Osteoblast (primary cell): Measurements from ENCODE around the gene HNRNPA1. TPM values are rescaled to one million over a fixed set of nuclear protein-coding genes. Genes with fewer than 3 reads are reported as not detected.

ENCODE experiments used
- DNase-seq: peaks from one replicate; pipeline ENCODE4 v3.0.0; 2011; ENCODE audit warnings: low spot score, mixed read lengths; ENCODE audit not compliant: insufficient read length; ENCODE audit errors: missing footprints
- H2AFZ ChIP-seq: 2 replicates; pipeline ENCODE4 v1.6.0; 2011; ENCODE audit warnings: mild to moderate bottlenecking, low read length
- H3K27ac ChIP-seq: 2 replicates; pipeline ENCODE4 v1.5.1; 2011; ENCODE audit warnings: mild to moderate bottlenecking, low read depth, low read length, moderate library complexity
- H3K27me3 ChIP-seq: 2 replicates; pipeline ENCODE4 v1.6.0; 2012; ENCODE audit warnings: mild to moderate bottlenecking, control low read depth, inconsistent platforms, low read length, moderate library complexity; ENCODE audit not compliant: insufficient read depth
- H3K36me3 ChIP-seq: 2 replicates; pipeline ENCODE4 v1.5.1; 2011; ENCODE audit warnings: mild to moderate bottlenecking, low read length, control low read depth, moderate library complexity; ENCODE audit not compliant: insufficient read depth
- H3K4me1 ChIP-seq: 2 replicates; pipeline ENCODE4 v1.5.1; 2011; ENCODE audit warnings: mild to moderate bottlenecking, low read length, control low read depth, moderate library complexity; ENCODE audit not compliant: insufficient read depth
- H3K4me2 ChIP-seq: 2 replicates; pipeline ENCODE4 v1.6.0; 2011; ENCODE audit warnings: mild to moderate bottlenecking, low read length; ENCODE audit not compliant: insufficient read depth
- H3K4me3 ChIP-seq: fragments of 200-600 bp; sonication (generic); 3 replicates; pipeline ENCODE4 v1.5.1; 2012; ENCODE audit warnings: mild to moderate bottlenecking, low read length, inconsistent platforms; ENCODE audit not compliant: insufficient read depth
- H3K79me2 ChIP-seq: 2 replicates; pipeline ENCODE4 v1.6.0; 2012; ENCODE audit warnings: mild to moderate bottlenecking, low read length, control low read depth, inconsistent platforms; ENCODE audit not compliant: insufficient read depth
- H3K9me3 ChIP-seq: 2 replicates; pipeline ENCODE4 v1.5.1; 2011; ENCODE audit warnings: low read depth, low read length, control low read depth
- H4K20me1 ChIP-seq: 2 replicates; pipeline ENCODE4 v1.6.0; 2012; ENCODE audit warnings: mild to moderate bottlenecking, low read length, control low read depth; ENCODE audit not compliant: insufficient read depth
- total RNA-seq: library from RNA; depleted of rRNA; stranded (reverse); fragments of >200 nt; gene quantifications from 2 replicates; pipeline ENCODE4 v1.2.3, GENCODE V29; 2012
- TF ChIP-seq, protein P1 (sequence below): IDR thresholded peaks from 2 replicates; pipeline ENCODE4 v1.5.1; 2011; ENCODE audit warnings: mild to moderate bottlenecking, low read depth, low read length, moderate library complexity; ENCODE audit errors: extremely low read depth

The HNRNPA1 gene
- total RNA-seq, 1 donor = 217 TPM

DNA sequence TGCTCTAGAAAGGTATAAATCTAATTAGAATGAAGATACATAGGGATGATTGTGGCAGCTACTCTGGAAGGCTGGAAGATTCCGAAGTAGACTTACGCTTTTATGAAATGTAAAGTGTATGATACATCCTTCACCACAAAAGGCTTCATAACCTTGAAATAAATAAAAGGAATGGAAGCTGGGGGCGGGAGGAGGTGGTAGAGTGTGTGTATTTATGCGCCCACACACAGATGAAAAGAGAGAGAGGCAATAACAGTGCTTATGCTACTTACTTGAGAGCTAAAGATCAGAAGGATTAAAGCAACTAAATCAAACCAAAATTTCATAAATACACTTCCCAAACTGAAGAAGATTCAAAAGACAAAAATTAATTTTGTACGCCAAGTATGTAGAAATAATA lies 31.0 kb upstream of the HNRNPA1 start:
- peaks cover 58% of the 10 kb centered on the region for H3K36me3 ChIP-seq
- H3K79me2 ChIP-seq = peaks cover 48% of the 10 kb centered on the region

DNA sequence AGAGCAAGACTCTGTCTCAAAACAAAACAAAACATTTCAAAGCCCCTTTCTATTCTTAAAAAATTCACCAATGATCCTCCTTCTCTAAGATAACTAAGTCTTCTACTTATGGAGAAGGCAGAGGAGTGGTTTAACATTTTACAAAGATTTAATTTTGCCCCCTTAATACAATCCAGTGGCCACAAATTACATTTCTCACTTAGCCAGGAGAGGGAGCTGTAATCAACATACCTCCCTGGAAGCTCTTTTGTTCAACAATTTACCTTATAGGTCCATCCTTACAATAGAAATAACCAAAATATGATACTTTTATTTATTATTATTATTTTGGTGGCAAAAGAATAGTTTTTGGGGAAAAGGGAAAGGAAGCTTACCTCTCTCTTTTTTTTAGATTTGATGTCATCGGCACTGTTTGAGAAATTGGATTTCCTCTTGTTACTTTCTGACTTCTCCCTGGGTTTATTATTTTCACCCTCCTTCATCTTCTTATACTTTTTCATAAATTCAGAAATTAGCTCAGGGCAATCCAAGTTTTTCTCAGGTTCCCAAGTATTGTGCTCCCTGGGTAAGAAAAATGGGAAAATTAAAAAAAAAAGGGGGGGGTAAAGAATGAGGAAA lies 28.8 kb upstream of the HNRNPA1 start:
- Histone ChIP-seq H3K4me2 (no peak overlapping the region), H3K36me3 (peaks cover 60% of the 10 kb centered on the region), H3K4me1 (no peaks in the 10 kb centered on the region), H2AFZ (no peak overlapping the region), H3K27me3 (no peaks in the 10 kb centered on the region), H3K27ac (peak overlapping the region; percentile 20), H4K20me1 (no peaks in the 10 kb centered on the region), H3K9me3 (no peaks in the 10 kb centered on the region), H3K4me3 (no peak overlapping the region), H3K79me2 (peaks cover 58% of the 10 kb centered on the region)
- TF ChIP-seq, protein P1, sequence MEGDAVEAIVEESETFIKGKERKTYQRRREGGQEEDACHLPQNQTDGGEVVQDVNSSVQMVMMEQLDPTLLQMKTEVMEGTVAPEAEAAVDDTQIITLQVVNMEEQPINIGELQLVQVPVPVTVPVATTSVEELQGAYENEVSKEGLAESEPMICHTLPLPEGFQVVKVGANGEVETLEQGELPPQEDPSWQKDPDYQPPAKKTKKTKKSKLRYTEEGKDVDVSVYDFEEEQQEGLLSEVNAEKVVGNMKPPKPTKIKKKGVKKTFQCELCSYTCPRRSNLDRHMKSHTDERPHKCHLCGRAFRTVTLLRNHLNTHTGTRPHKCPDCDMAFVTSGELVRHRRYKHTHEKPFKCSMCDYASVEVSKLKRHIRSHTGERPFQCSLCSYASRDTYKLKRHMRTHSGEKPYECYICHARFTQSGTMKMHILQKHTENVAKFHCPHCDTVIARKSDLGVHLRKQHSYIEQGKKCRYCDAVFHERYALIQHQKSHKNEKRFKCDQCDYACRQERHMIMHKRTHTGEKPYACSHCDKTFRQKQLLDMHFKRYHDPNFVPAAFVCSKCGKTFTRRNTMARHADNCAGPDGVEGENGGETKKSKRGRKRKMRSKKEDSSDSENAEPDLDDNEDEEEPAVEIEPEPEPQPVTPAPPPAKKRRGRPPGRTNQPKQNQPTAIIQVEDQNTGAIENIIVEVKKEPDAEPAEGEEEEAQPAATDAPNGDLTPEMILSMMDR = peak; percentile 71
- peak; percentile 84 for DNase-seq

More for the DNA sequence above, 31.0 kb upstream of the HNRNPA1 start:
- Histone ChIP-seq H4K20me1 (no peaks in the 10 kb centered on the region), H3K4me1 (no peaks in the 10 kb centered on the region), H2AFZ (no peak overlapping the region), H3K27ac (no peak overlapping the region), H3K4me2 (no peak overlapping the region), H3K27me3 (no peaks in the 10 kb centered on the region), H3K4me3 (no peak overlapping the region), H3K9me3 (no peaks in the 10 kb centered on the region)
- no peak for DNase-seq
- TF ChIP-seq, protein P1 = no peak

DNA sequence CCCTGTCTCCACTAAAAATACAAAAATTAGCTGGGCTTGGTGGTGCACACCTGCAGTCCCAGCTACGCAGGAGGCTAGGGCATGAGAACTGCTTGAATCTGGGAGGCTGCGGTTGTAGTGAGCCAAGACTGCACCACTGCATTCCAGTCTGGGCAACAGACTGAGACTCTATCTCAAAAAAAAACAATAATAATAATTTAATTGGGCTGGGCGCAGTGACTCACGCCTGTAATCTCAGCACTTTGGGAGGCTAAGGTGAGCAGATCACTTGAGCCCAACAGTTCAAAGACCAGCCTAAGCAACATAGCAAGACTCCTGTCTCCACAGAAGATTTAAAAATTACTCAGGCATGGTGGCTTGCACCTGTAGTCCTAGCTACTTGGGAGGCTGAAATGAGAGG lies 27.3 kb upstream of the HNRNPA1 start:
- TF ChIP-seq, protein P1 = no peak
- DNase-seq = no peak
- H3K27ac ChIP-seq = no peak overlapping the region
- no peaks in the 10 kb centered on the region for H3K27me3 ChIP-seq
- peaks cover 11% of the 10 kb centered on the region for H3K4me1 ChIP-seq
- no peak overlapping the region for H3K4me2 ChIP-seq
- H2AFZ ChIP-seq = no peak overlapping the region
- peaks cover 67% of the 10 kb centered on the region for H3K79me2 ChIP-seq
- H4K20me1 ChIP-seq = no peaks in the 10 kb centered on the region
- no peaks in the 10 kb centered on the region for H3K9me3 ChIP-seq
- peaks cover 56% of the 10 kb centered on the region for H3K36me3 ChIP-seq
- H3K4me3 ChIP-seq = no peak overlapping the region

DNA sequence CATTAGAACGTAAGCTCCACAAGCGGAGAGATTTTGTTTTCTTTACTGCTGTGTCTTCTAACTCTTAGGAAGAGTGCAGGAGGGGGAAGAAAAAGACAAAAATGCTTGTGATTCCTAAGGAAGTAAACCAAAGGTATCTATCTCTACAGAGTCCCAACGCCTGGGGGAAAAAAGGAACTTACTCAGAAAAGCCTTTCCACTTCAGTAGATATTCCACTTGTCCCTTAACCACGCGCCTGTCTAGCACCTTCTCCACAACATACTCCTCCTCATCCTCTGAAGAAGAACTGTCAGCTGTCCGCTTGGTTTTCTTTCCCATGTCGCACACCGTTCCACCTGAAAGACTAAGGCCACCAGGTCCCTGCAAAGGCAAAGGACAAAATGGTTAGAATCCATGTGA lies 23.2 kb upstream of the HNRNPA1 start:
- Histone ChIP-seq H3K27ac (peak overlapping the region; percentile 95), H3K4me3 (no peak overlapping the region), H3K27me3 (no peaks in the 10 kb centered on the region), H3K79me2 (peaks cover 72% of the 10 kb centered on the region), H2AFZ (no peak overlapping the region), H3K4me1 (peaks cover 48% of the 10 kb centered on the region), H3K36me3 (peaks cover 36% of the 10 kb centered on the region), H3K4me2 (peak overlapping the region; percentile 90), H3K9me3 (no peaks in the 10 kb centered on the region), H4K20me1 (no peaks in the 10 kb centered on the region)
- TF ChIP-seq, protein P1 = no peak
- DNase-seq = peak; percentile 55
